Measurements from ENCODE around the gene EFHC1. TPM values are rescaled to one million over a fixed set of nuclear protein-coding genes. Genes with fewer than 3 reads are reported as not detected.

Gene EFHC1
- polyA plus RNA-seq, 2 donors = 8.4 to 14.4 TPM

DNA sequence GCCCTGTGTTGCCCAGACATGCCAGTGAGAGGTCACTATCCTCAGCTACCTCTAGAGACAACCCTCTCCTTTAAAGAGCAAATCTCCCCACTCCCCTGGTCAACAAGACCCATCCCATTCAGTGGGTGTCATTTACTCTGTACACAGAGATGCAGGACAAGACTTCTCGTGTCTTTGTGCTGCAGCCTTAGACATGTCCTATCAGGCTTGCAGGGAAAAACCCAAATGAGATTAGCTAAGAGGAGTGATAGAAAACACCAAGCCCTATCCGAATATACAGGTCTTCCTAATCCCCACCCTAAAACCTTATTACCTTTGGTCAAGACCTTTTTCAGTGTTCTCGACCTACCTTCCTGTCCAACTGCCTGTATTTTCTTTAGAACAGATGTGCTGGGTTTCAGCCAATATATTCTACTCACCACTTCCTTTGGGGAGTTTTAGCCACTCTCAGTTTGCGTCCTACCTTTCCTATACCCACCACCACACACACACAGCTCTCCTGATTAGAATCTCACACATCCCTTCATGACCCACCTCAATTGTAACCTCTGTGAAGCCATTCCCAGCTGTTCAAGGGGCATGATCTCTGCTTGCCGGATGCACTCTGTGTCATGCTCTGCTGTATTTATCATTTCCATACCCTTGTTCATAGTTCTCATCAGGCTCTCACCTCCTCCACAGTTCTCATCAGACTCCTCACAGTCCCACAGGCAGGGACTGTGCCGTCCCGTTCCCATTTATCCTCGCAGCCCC lies 117.0 kb downstream of the EFHC1 start:
- 61 to 70% methylated on average over 8 of the region's 8 CpGs for WGBS, 2 donors
- no peaks in the 10 kb centered on the region for H3K9me3 ChIP-seq (ENCODE audit: control insufficient read depth in 2 of 2, insufficient read depth in 1 of 2, low read depth in 1 of 2, low read length in 1 of 2)
- no peak overlapping the region for H3K27ac ChIP-seq (ENCODE audit: low read depth in 2 of 2, low read length in 1 of 2)
- no peak overlapping the region for H3K4me3 ChIP-seq (ENCODE audit: low read depth in 1 of 2, low read length in 2 of 2)
- no peaks in the 10 kb centered on the region for H3K27me3 ChIP-seq (ENCODE audit: control insufficient read depth in 1 of 2, insufficient read depth in 2 of 2, low read length in 2 of 2)
- peaks cover 3 to 17% of the 10 kb centered on the region in 2 donors for H3K4me1 ChIP-seq (ENCODE audit: control insufficient read depth in 2 of 2, insufficient read depth in 2 of 2, low read length in 1 of 2)
- peaks cover 0 to 3% of the 10 kb centered on the region in 2 donors for H3K36me3 ChIP-seq (ENCODE audit: control insufficient read depth in 2 of 2, insufficient read depth in 2 of 2, low read length in 1 of 2)

GRCh38 chr6:52538252-52538900 lies 118.2 kb downstream of the EFHC1 start:
- 76 to 81% methylated on average over 5 of the region's 5 CpGs for WGBS, 2 donors
- Histone ChIP-seq H3K9me3 (ENCODE audit: control insufficient read depth in 2 of 2, insufficient read depth in 1 of 2, low read depth in 1 of 2, low read length in 1 of 2) (no peaks in the 10 kb centered on the region), H3K4me3 (ENCODE audit: low read depth in 1 of 2, low read length in 2 of 2) (no peak overlapping the region), H3K4me1 (ENCODE audit: control insufficient read depth in 2 of 2, insufficient read depth in 2 of 2, low read length in 1 of 2) (peaks cover 3 to 17% of the 10 kb centered on the region in 2 donors), H3K36me3 (ENCODE audit: control insufficient read depth in 2 of 2, insufficient read depth in 2 of 2, low read length in 1 of 2) (peaks cover 0 to 3% of the 10 kb centered on the region in 2 donors), H3K27me3 (ENCODE audit: control insufficient read depth in 1 of 2, insufficient read depth in 2 of 2, low read length in 2 of 2) (no peaks in the 10 kb centered on the region), H3K27ac (ENCODE audit: low read depth in 2 of 2, low read length in 1 of 2) (no peak overlapping the region)

GRCh38 chr6:52538901-52539354 lies 118.8 kb downstream of the EFHC1 start:
- 89 to 90% methylated on average over 5 of the region's 5 CpGs for WGBS, 2 donors

DNA sequence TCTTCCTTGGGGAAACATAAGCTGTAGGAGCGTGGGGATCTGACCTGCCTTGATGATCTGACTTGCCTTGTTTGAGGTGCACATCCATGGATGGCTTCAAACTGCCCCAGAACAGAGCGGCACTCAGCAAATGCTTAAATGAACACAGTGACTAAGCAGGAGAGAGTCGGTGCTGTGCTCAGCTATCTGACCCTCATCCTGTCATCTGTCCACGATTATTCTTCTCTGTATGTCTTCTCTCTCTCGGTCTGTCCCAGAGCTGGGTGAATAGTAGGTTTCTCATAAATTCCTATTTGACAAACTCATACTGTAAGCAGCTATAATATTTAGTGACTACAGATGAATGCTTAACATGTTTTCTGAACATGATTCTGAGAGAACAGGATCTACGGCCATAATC lies 119.5 kb downstream of the EFHC1 start:
- Histone ChIP-seq H3K27ac (ENCODE audit: low read depth in 2 of 2, low read length in 1 of 2) (no peak overlapping the region), H3K27me3 (ENCODE audit: control insufficient read depth in 1 of 2, insufficient read depth in 2 of 2, low read length in 2 of 2) (no peaks in the 10 kb centered on the region), H3K4me1 (ENCODE audit: control insufficient read depth in 2 of 2, insufficient read depth in 2 of 2, low read length in 1 of 2) (peaks cover 5 to 17% of the 10 kb centered on the region in 2 donors), H3K4me3 (ENCODE audit: low read depth in 1 of 2, low read length in 2 of 2) (no peak overlapping the region), H3K9me3 (ENCODE audit: control insufficient read depth in 2 of 2, insufficient read depth in 1 of 2, low read depth in 1 of 2, low read length in 1 of 2) (no peaks in the 10 kb centered on the region), H3K36me3 (ENCODE audit: control insufficient read depth in 2 of 2, insufficient read depth in 2 of 2, low read length in 1 of 2) (peaks cover 0 to 3% of the 10 kb centered on the region in 2 donors)
- 74 to 88% methylated on average over 6 of the region's 6 CpGs for WGBS, 2 donors

More at GRCh38 chr6:52538901-52539354, 118.8 kb downstream of the EFHC1 start:
- H3K27me3 ChIP-seq (ENCODE audit: control insufficient read depth in 1 of 2, insufficient read depth in 2 of 2, low read length in 2 of 2) = no peaks in the 10 kb centered on the region
- no peak overlapping the region for H3K4me3 ChIP-seq (ENCODE audit: low read depth in 1 of 2, low read length in 2 of 2)
- no peaks in the 10 kb centered on the region for H3K9me3 ChIP-seq (ENCODE audit: control insufficient read depth in 2 of 2, insufficient read depth in 1 of 2, low read depth in 1 of 2, low read length in 1 of 2)
- H3K4me1 ChIP-seq (ENCODE audit: control insufficient read depth in 2 of 2, insufficient read depth in 2 of 2, low read length in 1 of 2) = peaks cover 3 to 17% of the 10 kb centered on the region in 2 donors
- peaks cover 0 to 3% of the 10 kb centered on the region in 2 donors for H3K36me3 ChIP-seq (ENCODE audit: control insufficient read depth in 2 of 2, insufficient read depth in 2 of 2, low read length in 1 of 2)
- H3K27ac ChIP-seq (ENCODE audit: low read depth in 2 of 2, low read length in 1 of 2) = no peak overlapping the region

GRCh38 chr6:52540286-52540902 lies 120.3 kb downstream of the EFHC1 start:
- H3K27ac ChIP-seq (ENCODE audit: low read depth in 2 of 2, low read length in 1 of 2) = no peak overlapping the region

DNA sequence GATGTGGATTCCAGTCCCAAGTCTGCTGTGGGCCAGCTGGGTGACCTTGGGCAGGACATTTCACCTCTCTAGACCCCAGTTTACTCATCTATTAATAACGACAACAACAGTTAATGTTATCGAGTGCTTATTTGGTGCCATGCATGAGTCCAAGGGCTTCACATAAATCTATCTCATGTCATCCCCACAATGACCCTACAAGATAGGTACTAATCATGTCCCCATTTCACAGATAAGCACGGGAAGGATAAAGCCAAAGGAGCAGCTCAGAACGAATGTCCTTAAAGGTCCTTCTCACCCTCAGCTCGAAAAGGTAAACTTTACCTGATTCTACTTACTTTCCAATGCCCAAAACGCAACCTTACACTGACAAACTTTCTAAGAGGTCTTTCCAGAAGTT lies 121.0 kb downstream of the EFHC1 start:
- H3K9me3 ChIP-seq (ENCODE audit: control insufficient read depth in 2 of 2, insufficient read depth in 1 of 2, low read depth in 1 of 2, low read length in 1 of 2) = no peaks in the 10 kb centered on the region
- WGBS, 2 donors = 83 to 91% methylated on average over 6 of the region's 6 CpGs
- no peaks in the 10 kb centered on the region for H3K27me3 ChIP-seq (ENCODE audit: control insufficient read depth in 1 of 2, insufficient read depth in 2 of 2, low read length in 2 of 2)
- H3K4me3 ChIP-seq (ENCODE audit: low read depth in 1 of 2, low read length in 2 of 2) = no peak overlapping the region
- no peak overlapping the region for H3K27ac ChIP-seq (ENCODE audit: low read depth in 2 of 2, low read length in 1 of 2)
- H3K4me1 ChIP-seq (ENCODE audit: control insufficient read depth in 2 of 2, insufficient read depth in 2 of 2, low read length in 1 of 2) = peaks cover 8 to 24% of the 10 kb centered on the region in 2 donors
- no peaks in the 10 kb centered on the region for H3K36me3 ChIP-seq (ENCODE audit: control insufficient read depth in 2 of 2, insufficient read depth in 2 of 2, low read length in 1 of 2)

More at GRCh38 chr6:52540286-52540902, 120.3 kb downstream of the EFHC1 start:
- Histone ChIP-seq H3K9me3 (ENCODE audit: control insufficient read depth in 2 of 2, insufficient read depth in 1 of 2, low read depth in 1 of 2, low read length in 1 of 2) (no peaks in the 10 kb centered on the region), H3K36me3 (ENCODE audit: control insufficient read depth in 2 of 2, insufficient read depth in 2 of 2, low read length in 1 of 2) (no peaks in the 10 kb centered on the region), H3K4me3 (ENCODE audit: low read depth in 1 of 2, low read length in 2 of 2) (no peak overlapping the region), H3K27me3 (ENCODE audit: control insufficient read depth in 1 of 2, insufficient read depth in 2 of 2, low read length in 2 of 2) (no peaks in the 10 kb centered on the region), H3K4me1 (ENCODE audit: control insufficient read depth in 2 of 2, insufficient read depth in 2 of 2, low read length in 1 of 2) (peaks cover 8 to 18% of the 10 kb centered on the region in 2 donors)
- WGBS, 2 donors = 64 to 77% methylated on average over 3 of the region's 3 CpGs

DNA sequence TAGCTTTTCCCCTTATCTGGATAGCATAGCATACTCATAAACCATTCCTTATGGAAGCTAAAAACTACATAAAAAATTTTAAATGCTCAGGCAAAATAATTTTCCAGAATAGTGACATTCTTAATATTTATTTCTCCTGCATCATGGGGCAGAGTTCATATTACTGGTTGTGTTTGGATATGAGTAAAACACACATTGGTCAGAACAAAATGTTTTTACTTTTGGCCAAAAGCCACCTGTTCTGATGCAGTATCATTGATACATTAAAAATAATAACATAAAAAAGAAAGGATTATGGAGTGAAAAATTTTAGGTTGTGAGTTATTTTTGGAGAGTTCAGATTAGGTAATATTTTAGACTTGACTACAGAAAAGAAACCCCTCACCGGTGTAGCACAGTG lies 123.1 kb downstream of the EFHC1 start:
- Histone ChIP-seq H3K9me3 (ENCODE audit: control insufficient read depth in 2 of 2, insufficient read depth in 1 of 2, low read depth in 1 of 2, low read length in 1 of 2) (no peaks in the 10 kb centered on the region), H3K4me1 (ENCODE audit: control insufficient read depth in 2 of 2, insufficient read depth in 2 of 2, low read length in 1 of 2) (peaks cover 7 to 10% of the 10 kb centered on the region in 2 donors), H3K27ac (ENCODE audit: low read depth in 2 of 2, low read length in 1 of 2) (no peak overlapping the region), H3K36me3 (ENCODE audit: control insufficient read depth in 2 of 2, insufficient read depth in 2 of 2, low read length in 1 of 2) (no peaks in the 10 kb centered on the region), H3K4me3 (ENCODE audit: low read depth in 1 of 2, low read length in 2 of 2) (no peak overlapping the region), H3K27me3 (ENCODE audit: control insufficient read depth in 1 of 2, insufficient read depth in 2 of 2, low read length in 2 of 2) (no peaks in the 10 kb centered on the region)
- 74 to 81% methylated on average over 1 of the region's 1 CpG for WGBS, 2 donors

DNA sequence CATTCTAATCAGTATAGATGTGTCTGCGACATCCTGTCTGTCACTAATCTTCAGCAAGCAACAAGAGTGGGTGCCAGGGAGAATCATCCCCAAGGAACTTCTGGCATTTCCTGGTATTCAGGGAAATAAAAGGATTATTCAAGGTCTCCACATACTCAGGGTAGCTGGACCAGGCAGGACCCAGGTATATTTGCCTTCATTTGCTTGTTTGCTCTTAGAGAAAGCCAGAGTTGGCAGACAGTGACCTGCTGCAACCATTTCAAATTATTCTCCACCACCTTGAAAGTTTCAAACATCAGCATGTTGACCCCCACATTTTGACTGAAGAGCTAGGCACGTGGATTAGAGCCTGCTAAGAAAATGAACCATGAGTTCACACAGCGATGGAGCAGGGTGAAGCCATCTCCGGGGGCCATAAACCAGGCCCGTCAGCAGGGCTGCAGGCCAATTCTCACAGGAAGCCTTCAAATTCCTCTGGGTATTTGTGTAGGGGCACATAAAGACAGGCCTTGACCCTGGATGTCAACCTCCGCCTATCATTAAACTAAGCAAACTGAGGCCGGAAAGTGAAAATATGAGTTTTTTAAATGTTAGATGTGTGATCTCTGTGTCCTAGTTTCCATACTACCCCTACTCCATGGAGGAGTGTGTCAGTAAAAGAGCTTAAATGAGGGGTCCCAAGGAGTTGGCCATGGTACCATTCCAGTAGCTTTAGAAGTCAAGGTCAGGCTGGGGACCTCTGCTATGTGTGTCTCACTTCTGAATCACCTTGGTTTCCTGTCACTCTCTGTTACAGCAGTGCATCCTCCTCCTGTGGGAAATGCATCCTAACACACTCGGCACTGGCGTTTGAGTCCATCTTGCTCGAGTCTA lies 123.8 kb downstream of the EFHC1 start:
- WGBS, 2 donors = 71 to 77% methylated on average over 10 of the region's 10 CpGs
- H3K4me1 ChIP-seq (ENCODE audit: control insufficient read depth in 2 of 2, insufficient read depth in 2 of 2, low read length in 1 of 2) = peaks cover 7 to 9% of the 10 kb centered on the region in 2 donors
- H3K4me3 ChIP-seq (ENCODE audit: low read depth in 1 of 2, low read length in 2 of 2) = no peak overlapping the region
- no peak overlapping the region for H3K27ac ChIP-seq (ENCODE audit: low read depth in 2 of 2, low read length in 1 of 2)
- H3K36me3 ChIP-seq (ENCODE audit: control insufficient read depth in 2 of 2, insufficient read depth in 2 of 2, low read length in 1 of 2) = no peaks in the 10 kb centered on the region
- H3K27me3 ChIP-seq (ENCODE audit: control insufficient read depth in 1 of 2, insufficient read depth in 2 of 2, low read length in 2 of 2) = no peaks in the 10 kb centered on the region
- no peaks in the 10 kb centered on the region for H3K9me3 ChIP-seq (ENCODE audit: control insufficient read depth in 2 of 2, insufficient read depth in 1 of 2, low read depth in 1 of 2, low read length in 1 of 2)

Data from esophagus (tissue), 2 donors.